Measurements from ENCODE around the gene ATG5.
"Not testable (repeated sequence)": the region's sequence is repeated elsewhere in the genome, so short reads cannot be mapped to it uniquely, and the experiment has no call there.

The ATG5 gene

GRCh38 chr6:106241498-106241897, 84.1 kb downstream of the ATG5 start:
- Histone ChIP-seq H3K18ac (ENCODE audit: low read length) (no peak overlapping the region), H3K27me3 (ENCODE audit: insufficient read depth, low read length, poor library complexity) (no peaks in the 10 kb centered on the region), H3K4me3 (ENCODE audit: low read length) (no peak overlapping the region), H3K79me2 (ENCODE audit: control insufficient read depth, insufficient read depth, low read length) (peaks cover 1% of the 10 kb centered on the region), H2BK15ac (replicated peaks; ENCODE audit: low read depth) (no peak overlapping the region), H2BK5ac (ENCODE audit: low read length) (no peak overlapping the region), H3K9ac (ENCODE audit: low read length) (no peak overlapping the region), H3K27ac (ENCODE audit: low read depth, low read length) (no peak overlapping the region), H3K4me1 (ENCODE audit: control insufficient read depth, low read depth, low read length) (no peaks in the 10 kb centered on the region), H2BK120ac (ENCODE audit: low read depth, low read length) (no peak overlapping the region), H3K79me1 (ENCODE audit: low read length) (no peaks in the 10 kb centered on the region), H3K4me2 (ENCODE audit: low read length) (no peak overlapping the region), H4K5ac (ENCODE audit: low read length) (no peak overlapping the region), H3K36me3 (ENCODE audit: control insufficient read depth, insufficient read depth, low read length) (no peaks in the 10 kb centered on the region), H3K4ac (ENCODE audit: low read depth, low read length) (no peak overlapping the region), H3K56ac (ENCODE audit: low read length) (no peak overlapping the region), H2AK5ac (ENCODE audit: low read length) (no peak overlapping the region), H4K8ac (ENCODE audit: low read depth, low read length) (no peak overlapping the region), H3K23ac (ENCODE audit: low read length) (no peak overlapping the region)
- no peak for DNase-seq

GRCh38 chr6:106237286-106237685, 88.3 kb downstream of the ATG5 start:
- no CpG with 5 or more reads among the region's 1 CpG for WGBS (ENCODE audit: extremely low coverage, insufficient coverage, low lambda C conversion rate)
- no peak overlapping the region for H3K27ac ChIP-seq (ENCODE audit: low read depth, low read length)
- no peak overlapping the region for H2BK5ac ChIP-seq (ENCODE audit: low read length)
- H3K23ac ChIP-seq (ENCODE audit: low read length) = no peak overlapping the region
- no peak overlapping the region for H3K56ac ChIP-seq (ENCODE audit: low read length)
- no peak overlapping the region for H3K4me3 ChIP-seq (ENCODE audit: low read length)
- H3K36me3 ChIP-seq (ENCODE audit: control insufficient read depth, insufficient read depth, low read length) = no peaks in the 10 kb centered on the region
- H4K8ac ChIP-seq (ENCODE audit: low read depth, low read length) = no peak overlapping the region
- no peaks in the 10 kb centered on the region for H3K4me1 ChIP-seq (ENCODE audit: control insufficient read depth, low read depth, low read length)
- no peak overlapping the region for H4K5ac ChIP-seq (ENCODE audit: low read length)
- no peaks in the 10 kb centered on the region for H3K79me1 ChIP-seq (ENCODE audit: low read length)
- DNase-seq = no peak
- H2AK5ac ChIP-seq (ENCODE audit: low read length) = no peak overlapping the region
- H2BK15ac ChIP-seq (replicated peaks; ENCODE audit: low read depth) = no peak overlapping the region
- H3K4ac ChIP-seq (ENCODE audit: low read depth, low read length) = no peak overlapping the region
- H3K79me2 ChIP-seq (ENCODE audit: control insufficient read depth, insufficient read depth, low read length) = peaks cover 1% of the 10 kb centered on the region
- H3K27me3 ChIP-seq (ENCODE audit: insufficient read depth, low read length, poor library complexity) = no peaks in the 10 kb centered on the region
- H3K4me2 ChIP-seq (ENCODE audit: low read length) = no peak overlapping the region
- H3K9ac ChIP-seq (ENCODE audit: low read length) = no peak overlapping the region
- no peak overlapping the region for H3K18ac ChIP-seq (ENCODE audit: low read length)
- no peak overlapping the region for H2BK120ac ChIP-seq (ENCODE audit: low read depth, low read length)

GRCh38 chr6:106229876-106230445, 95.6 kb downstream of the ATG5 start:
- H3K79me2 ChIP-seq (ENCODE audit: control insufficient read depth, insufficient read depth, low read length); H3K18ac ChIP-seq (ENCODE audit: low read length); H3K36me3 ChIP-seq (ENCODE audit: control insufficient read depth, insufficient read depth, low read length); H2BK15ac ChIP-seq (replicated peaks; ENCODE audit: low read depth); H3K27me3 ChIP-seq (ENCODE audit: insufficient read depth, low read length, poor library complexity); H3K4ac ChIP-seq (ENCODE audit: low read depth, low read length); H3K4me1 ChIP-seq (ENCODE audit: control insufficient read depth, low read depth, low read length); H3K9ac ChIP-seq (ENCODE audit: low read length); H3K56ac ChIP-seq (ENCODE audit: low read length); H2AK5ac ChIP-seq (ENCODE audit: low read length); H3K23ac ChIP-seq (ENCODE audit: low read length); H4K8ac ChIP-seq (ENCODE audit: low read depth, low read length); H2BK120ac ChIP-seq (ENCODE audit: low read depth, low read length); H3K4me3 ChIP-seq (ENCODE audit: low read length); H2BK5ac ChIP-seq (ENCODE audit: low read length); H4K5ac ChIP-seq (ENCODE audit: low read length); H3K79me1 ChIP-seq (ENCODE audit: low read length); H3K4me2 ChIP-seq (ENCODE audit: low read length): not testable (repeated sequence)
- DNase-seq = peak; percentile 56
- no CpG with 5 or more reads among the region's 5 CpGs for WGBS (ENCODE audit: extremely low coverage, insufficient coverage, low lambda C conversion rate)
- H3K27ac ChIP-seq (ENCODE audit: low read depth, low read length) = peak overlapping the region; percentile 33

GRCh38 chr6:106227612-106228507, 97.7 kb downstream of the ATG5 start:
- no peak overlapping the region for H4K5ac ChIP-seq (ENCODE audit: low read length)
- H3K4me2 ChIP-seq (ENCODE audit: low read length) = no peak overlapping the region
- no peak overlapping the region for H2BK15ac ChIP-seq (replicated peaks; ENCODE audit: low read depth)
- no peak overlapping the region for H3K27ac ChIP-seq (ENCODE audit: low read depth, low read length)
- no peak overlapping the region for H4K8ac ChIP-seq (ENCODE audit: low read depth, low read length)
- WGBS (ENCODE audit: extremely low coverage, insufficient coverage, low lambda C conversion rate) = no CpG with 5 or more reads among the region's 17 CpGs
- H3K56ac ChIP-seq (ENCODE audit: low read length) = no peak overlapping the region
- H3K36me3 ChIP-seq (ENCODE audit: control insufficient read depth, insufficient read depth, low read length) = no peaks in the 10 kb centered on the region
- DNase-seq = no peak
- no peaks in the 10 kb centered on the region for H3K27me3 ChIP-seq (ENCODE audit: insufficient read depth, low read length, poor library complexity)
- H2BK5ac ChIP-seq (ENCODE audit: low read length) = no peak overlapping the region
- H3K23ac ChIP-seq (ENCODE audit: low read length) = no peak overlapping the region
- no peak overlapping the region for H2AK5ac ChIP-seq (ENCODE audit: low read length)
- no peak overlapping the region for H3K9ac ChIP-seq (ENCODE audit: low read length)
- no peak overlapping the region for H3K4me3 ChIP-seq (ENCODE audit: low read length)
- H3K4me1 ChIP-seq (ENCODE audit: control insufficient read depth, low read depth, low read length) = peaks cover 2% of the 10 kb centered on the region
- H3K18ac ChIP-seq (ENCODE audit: low read length) = no peak overlapping the region
- H3K79me1 ChIP-seq (ENCODE audit: low read length) = no peaks in the 10 kb centered on the region
- H3K79me2 ChIP-seq (ENCODE audit: control insufficient read depth, insufficient read depth, low read length) = no peaks in the 10 kb centered on the region
- peak overlapping the region; percentile 57 for H3K4ac ChIP-seq (ENCODE audit: low read depth, low read length)
- no peak overlapping the region for H2BK120ac ChIP-seq (ENCODE audit: low read depth, low read length)

GRCh38 chr6:106226676-106227075, 98.9 kb downstream of the ATG5 start:
- no peaks in the 10 kb centered on the region for H3K36me3 ChIP-seq (ENCODE audit: control insufficient read depth, insufficient read depth, low read length)
- no peaks in the 10 kb centered on the region for H3K27me3 ChIP-seq (ENCODE audit: insufficient read depth, low read length, poor library complexity)
- no peak overlapping the region for H3K18ac ChIP-seq (ENCODE audit: low read length)
- no peak overlapping the region for H3K4me2 ChIP-seq (ENCODE audit: low read length)
- no peaks in the 10 kb centered on the region for H3K79me1 ChIP-seq (ENCODE audit: low read length)
- H4K5ac ChIP-seq (ENCODE audit: low read length) = no peak overlapping the region
- no peaks in the 10 kb centered on the region for H3K79me2 ChIP-seq (ENCODE audit: control insufficient read depth, insufficient read depth, low read length)
- H4K8ac ChIP-seq (ENCODE audit: low read depth, low read length) = no peak overlapping the region
- no peak overlapping the region for H2BK5ac ChIP-seq (ENCODE audit: low read length)
- no peak overlapping the region for H3K23ac ChIP-seq (ENCODE audit: low read length)
- H3K4ac ChIP-seq (ENCODE audit: low read depth, low read length) = no peak overlapping the region
- no peak overlapping the region for H3K27ac ChIP-seq (ENCODE audit: low read depth, low read length)
- H2AK5ac ChIP-seq (ENCODE audit: low read length) = no peak overlapping the region
- peaks cover 2% of the 10 kb centered on the region for H3K4me1 ChIP-seq (ENCODE audit: control insufficient read depth, low read depth, low read length)
- no peak overlapping the region for H3K56ac ChIP-seq (ENCODE audit: low read length)
- no CpG with 5 or more reads among the region's 2 CpGs for WGBS (ENCODE audit: extremely low coverage, insufficient coverage, low lambda C conversion rate)
- no peak overlapping the region for H3K4me3 ChIP-seq (ENCODE audit: low read length)
- no peak overlapping the region for H3K9ac ChIP-seq (ENCODE audit: low read length)
- no peak overlapping the region for H2BK15ac ChIP-seq (replicated peaks; ENCODE audit: low read depth)
- no peak overlapping the region for H2BK120ac ChIP-seq (ENCODE audit: low read depth, low read length)
- DNase-seq = no peak

- Histone ChIP-seq H2AK5ac (ENCODE audit: low read length) (no peak overlapping the region), H3K4me2 (ENCODE audit: low read length) (no peak overlapping the region), H3K9ac (ENCODE audit: low read length) (no peak overlapping the region), H3K36me3 (ENCODE audit: control insufficient read depth, insufficient read depth, low read length) (no peaks in the 10 kb centered on the region), H2BK120ac (ENCODE audit: low read depth, low read length) (no peak overlapping the region), H3K23ac (ENCODE audit: low read length) (no peak overlapping the region), H3K27me3 (ENCODE audit: insufficient read depth, low read length, poor library complexity) (no peaks in the 10 kb centered on the region), H3K79me1 (ENCODE audit: low read length) (no peaks in the 10 kb centered on the region), H2BK5ac (ENCODE audit: low read length) (no peak overlapping the region), H3K27ac (ENCODE audit: low read depth, low read length) (no peak overlapping the region), H2BK15ac (replicated peaks; ENCODE audit: low read depth) (no peak overlapping the region), H3K4me3 (ENCODE audit: low read length) (no peak overlapping the region), H3K4ac (ENCODE audit: low read depth, low read length) (no peak overlapping the region), H4K8ac (ENCODE audit: low read depth, low read length) (no peak overlapping the region), H3K56ac (ENCODE audit: low read length) (no peak overlapping the region), H3K4me1 (ENCODE audit: control insufficient read depth, low read depth, low read length) (peaks cover 2% of the 10 kb centered on the region), H3K79me2 (ENCODE audit: control insufficient read depth, insufficient read depth, low read length) (no peaks in the 10 kb centered on the region), H3K18ac (ENCODE audit: low read length) (no peak overlapping the region), H4K5ac (ENCODE audit: low read length) (no peak overlapping the region)
- no peak for DNase-seq
These were observed 100.0 kb downstream of the ATG5 start for GRCh38 chr6:106225581-106225980.
